LNCaP clone FGC (cell line): ENCODE measurements around the gene PDE4D.

Source experiments
- DNase-seq: peaks from one replicate; pipeline ENCODE4 v3.0.0-alpha.2; 2011; ENCODE audit warnings: low read depth
- H3K4me3 ChIP-seq: 2 replicates; pipeline ENCODE4 v1.5.1; 2011; ENCODE audit warnings: mild to moderate bottlenecking, low read depth, low read length, control low read depth
- CTCF ChIP-seq: IDR thresholded peaks from 2 replicates; pipeline ENCODE4 v1.5.1; 2012; ENCODE audit warnings: mild to moderate bottlenecking; ENCODE audit not compliant: control insufficient read depth, insufficient read depth; ENCODE audit errors: extremely low read depth

The PDE4D gene

GRCh38 chr5:59759600-59760351 lies 133.8 kb downstream of the PDE4D start:
- TF ChIP-seq CTCF: no peak
- peak; percentile 61 for DNase-seq
- H3K4me3 ChIP-seq: no peak overlapping the region

GRCh38 chr5:59758566-59758965 lies 135.0 kb downstream of the PDE4D start:
- TF ChIP-seq CTCF: no peak
- no peak overlapping the region for H3K4me3 ChIP-seq
- DNase-seq: no peak

GRCh38 chr5:59757442-59757841 lies 136.1 kb downstream of the PDE4D start:
- no peak for DNase-seq
- TF ChIP-seq CTCF: no peak
- H3K4me3 ChIP-seq: no peak overlapping the region

- DNase-seq: no peak
- H3K4me3 ChIP-seq: no peak overlapping the region
- TF ChIP-seq CTCF: no peak
These were observed 137.0 kb downstream of the PDE4D start for GRCh38 chr5:59756373-59757035.

GRCh38 chr5:59755476-59755875 lies 138.1 kb downstream of the PDE4D start:
- TF ChIP-seq CTCF: no peak
- peak; percentile 82 for DNase-seq
- H3K4me3 ChIP-seq: no peak overlapping the region

- no peak for TF ChIP-seq CTCF
- no peak overlapping the region for H3K4me3 ChIP-seq
- no peak for DNase-seq
These were observed 139.9 kb downstream of the PDE4D start for GRCh38 chr5:59753599-59753998.
